ENCODE results near the gene CNST.
"Not testable (repeated sequence)": the region's sequence is repeated elsewhere in the genome, so short reads cannot be mapped to it uniquely, and the experiment has no call there.

Gene CNST

DNA sequence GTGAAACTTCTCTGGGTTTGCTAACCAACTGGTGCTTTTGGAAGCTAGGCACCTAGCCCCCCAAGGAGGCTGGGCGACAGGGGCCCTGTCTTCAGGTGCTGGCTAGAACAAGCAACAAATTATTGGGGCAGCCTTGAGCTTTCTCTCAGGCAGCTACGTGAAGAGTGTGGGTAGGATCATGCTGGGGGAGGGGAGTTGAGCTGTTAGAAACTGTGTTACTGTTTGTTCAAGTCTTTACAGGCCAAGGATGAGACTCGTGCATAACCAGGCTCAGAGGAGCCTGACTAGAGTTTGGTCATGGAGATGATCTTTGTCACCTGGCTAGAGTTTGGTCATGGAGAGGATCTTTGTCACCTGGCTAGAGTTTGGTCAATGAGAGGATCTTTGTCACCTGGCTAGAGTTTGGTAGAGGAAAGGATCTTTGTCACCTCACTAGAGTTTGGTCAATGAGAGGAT, 145.3 kb downstream of the CNST start:
- no peak for DNase-seq

DNA sequence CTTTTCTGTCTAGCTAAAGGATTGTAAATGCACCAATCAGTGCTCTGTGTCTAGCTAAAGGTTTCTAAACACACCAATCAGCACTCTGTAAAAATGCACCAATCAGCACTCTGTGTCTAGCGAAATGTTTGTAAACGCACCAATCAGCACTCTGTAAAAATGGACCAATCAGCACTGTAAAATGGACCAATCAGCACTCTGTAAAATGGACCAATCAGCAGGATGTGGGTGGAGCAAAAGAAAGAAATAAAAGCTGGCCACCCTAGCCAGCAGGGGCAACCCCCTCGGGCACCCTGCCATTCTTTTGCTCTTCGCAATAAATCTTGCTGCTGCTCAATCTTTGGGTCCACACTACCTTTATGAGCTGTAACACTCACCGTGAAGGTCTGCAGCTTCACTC, 146.2 kb downstream of the CNST start:
- DNase-seq: not testable (repeated sequence)
